Measurements from ENCODE around the gene CELSR1.

DNA sequence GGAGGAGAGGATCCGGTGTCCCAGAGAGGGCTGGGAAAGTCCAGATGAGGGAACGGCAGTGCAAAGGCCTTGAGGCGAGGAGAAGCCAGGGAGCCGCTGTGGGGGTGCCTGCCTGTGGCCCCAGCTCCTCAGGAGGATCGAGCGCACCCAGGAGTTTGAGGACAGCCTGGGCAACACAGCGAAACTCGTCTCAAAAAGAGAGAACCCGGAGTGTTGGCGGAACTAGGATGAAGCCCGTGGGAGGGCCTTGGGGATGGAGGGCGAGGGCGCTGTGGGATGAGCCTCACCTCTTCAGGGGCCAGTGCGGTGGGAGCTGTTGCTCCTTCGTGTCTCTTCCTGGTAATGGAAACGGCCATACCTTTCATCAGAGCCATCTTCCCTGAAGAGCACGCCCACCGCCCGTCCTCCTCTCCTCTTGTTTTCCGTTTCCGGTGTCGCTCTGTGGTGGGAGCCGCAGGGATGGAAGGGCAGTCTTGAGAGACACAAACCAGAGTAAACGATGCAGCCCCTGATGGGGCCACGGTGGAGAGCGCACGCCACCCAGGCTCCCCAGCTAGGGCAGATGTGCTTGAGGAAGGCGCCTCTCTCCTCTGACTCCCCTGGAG lies 186.2 kb downstream of the CELSR1 start:
- TF ChIP-seq, protein P1, sequence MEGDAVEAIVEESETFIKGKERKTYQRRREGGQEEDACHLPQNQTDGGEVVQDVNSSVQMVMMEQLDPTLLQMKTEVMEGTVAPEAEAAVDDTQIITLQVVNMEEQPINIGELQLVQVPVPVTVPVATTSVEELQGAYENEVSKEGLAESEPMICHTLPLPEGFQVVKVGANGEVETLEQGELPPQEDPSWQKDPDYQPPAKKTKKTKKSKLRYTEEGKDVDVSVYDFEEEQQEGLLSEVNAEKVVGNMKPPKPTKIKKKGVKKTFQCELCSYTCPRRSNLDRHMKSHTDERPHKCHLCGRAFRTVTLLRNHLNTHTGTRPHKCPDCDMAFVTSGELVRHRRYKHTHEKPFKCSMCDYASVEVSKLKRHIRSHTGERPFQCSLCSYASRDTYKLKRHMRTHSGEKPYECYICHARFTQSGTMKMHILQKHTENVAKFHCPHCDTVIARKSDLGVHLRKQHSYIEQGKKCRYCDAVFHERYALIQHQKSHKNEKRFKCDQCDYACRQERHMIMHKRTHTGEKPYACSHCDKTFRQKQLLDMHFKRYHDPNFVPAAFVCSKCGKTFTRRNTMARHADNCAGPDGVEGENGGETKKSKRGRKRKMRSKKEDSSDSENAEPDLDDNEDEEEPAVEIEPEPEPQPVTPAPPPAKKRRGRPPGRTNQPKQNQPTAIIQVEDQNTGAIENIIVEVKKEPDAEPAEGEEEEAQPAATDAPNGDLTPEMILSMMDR (IDR thresholded peaks at IDR 0.05; ENCODE audit: low read depth, low read length, poor library complexity, severe bottlenecking), result no peak
- TF ChIP-seq EZH2phosphoT487 (IDR thresholded peaks at IDR 0.05; ENCODE audit: borderline replicate concordance, low read length), result no peak

Measured in DOHH2 (cell line).